Mesothelial cell of epicardium (in vitro differentiated cells): ENCODE results near the gene LPCAT2. TPM values are rescaled to one million over a fixed set of nuclear protein-coding genes. Genes with fewer than 3 reads are reported as not detected.

ENCODE experiments used
- DNase-seq, 2 experiments: peaks; one replicate each; pipeline ENCODE4 v3.0.0; 2021; ENCODE audit warnings: low spot score in 2 of 2; ENCODE audit not compliant: unreplicated experiment in 2 of 2
- H3K27ac Mint-ChIP-seq: 2 replicates; pipeline ENCODE4 v1.8.0; 2021; ENCODE audit warnings: mixed read lengths
- H3K27me3 Mint-ChIP-seq: 2 replicates; pipeline ENCODE4 v1.8.0; 2021; ENCODE audit warnings: low read depth, mixed read lengths
- H3K36me3 Mint-ChIP-seq: 2 replicates; pipeline ENCODE4 v1.8.0; 2021; ENCODE audit warnings: mixed read lengths
- H3K4me1 Mint-ChIP-seq: 2 replicates; pipeline ENCODE4 v1.8.0; 2021; ENCODE audit warnings: mixed read lengths
- H3K4me3 Mint-ChIP-seq: 2 replicates; pipeline ENCODE4 v1.8.0; 2021; ENCODE audit warnings: mild to moderate bottlenecking, moderate library complexity, mixed read lengths
- H3K9me3 Mint-ChIP-seq: 2 replicates; pipeline ENCODE4 v1.8.0; 2021; ENCODE audit warnings: mixed read lengths
- CTCF ChIP-seq: fragments of 200-600 bp; sonication (generic); IDR thresholded peaks from one replicate; pipeline ENCODE4 v1.5.0; 2021; ENCODE audit warnings: antibody characterized with exemption; ENCODE audit not compliant: unreplicated experiment
- total RNA-seq: library from RNA; stranded (reverse); gene quantifications from 3 replicates; pipeline ENCODE4 v1.2.1, GENCODE V29; 2021

The LPCAT2 gene
- total RNA-seq, 1 donor from 2014 or later: 25.1 TPM

- no peaks in the 10 kb centered on the region for H3K27me3 Mint-ChIP-seq
- H3K27ac Mint-ChIP-seq: peak overlapping the region; percentile 39
- H3K9me3 Mint-ChIP-seq: no peaks in the 10 kb centered on the region
- peak in 1 of 2 experiments; percentile 14 for DNase-seq
- peaks cover 9% of the 10 kb centered on the region for H3K36me3 Mint-ChIP-seq
- H3K4me1 Mint-ChIP-seq: peaks cover 73% of the 10 kb centered on the region
- TF ChIP-seq CTCF: no peak
- no peak overlapping the region for H3K4me3 Mint-ChIP-seq
Observed at GRCh38 chr16:55497558-55497957, 11.3 kb upstream of the LPCAT2 start.

- Mint-ChIP-seq H3K4me3 (no peak overlapping the region), H3K36me3 (peaks cover 8% of the 10 kb centered on the region), H3K27ac (peak overlapping the region; percentile 35), H3K27me3 (no peaks in the 10 kb centered on the region), H3K9me3 (no peaks in the 10 kb centered on the region), H3K4me1 (peaks cover 78% of the 10 kb centered on the region)
- DNase-seq: peak in 1 of 2 experiments; percentile 32
- no peak for TF ChIP-seq CTCF
Observed at GRCh38 chr16:55498101-55498500, 10.8 kb upstream of the LPCAT2 start.

GRCh38 chr16:55499281-55499680 is 9.6 kb upstream of the LPCAT2 start:
- TF ChIP-seq CTCF: no peak
- Mint-ChIP-seq H3K9me3 (no peaks in the 10 kb centered on the region), H3K27me3 (no peaks in the 10 kb centered on the region), H3K27ac (peak overlapping the region; percentile 95), H3K4me1 (peaks cover 82% of the 10 kb centered on the region), H3K36me3 (peaks cover 6% of the 10 kb centered on the region), H3K4me3 (no peak overlapping the region)
- peak in 1 of 2 experiments; percentile 32 for DNase-seq

GRCh38 chr16:55499951-55500529 is 8.8 kb upstream of the LPCAT2 start:
- Mint-ChIP-seq H3K4me3 (no peak overlapping the region), H3K27ac (peak overlapping the region; percentile 95), H3K36me3 (peaks cover 6% of the 10 kb centered on the region), H3K27me3 (no peaks in the 10 kb centered on the region), H3K4me1 (peaks cover 74% of the 10 kb centered on the region), H3K9me3 (no peaks in the 10 kb centered on the region)
- DNase-seq: peak in 1 of 2 experiments; percentile 55
- no peak for TF ChIP-seq CTCF

GRCh38 chr16:55500530-55501011 is 8.3 kb upstream of the LPCAT2 start:
- no peaks in the 10 kb centered on the region for H3K27me3 Mint-ChIP-seq
- peaks cover 8% of the 10 kb centered on the region for H3K36me3 Mint-ChIP-seq
- H3K4me1 Mint-ChIP-seq: peaks cover 70% of the 10 kb centered on the region
- no peak for TF ChIP-seq CTCF
- no peak overlapping the region for H3K4me3 Mint-ChIP-seq
- no peaks in the 10 kb centered on the region for H3K9me3 Mint-ChIP-seq
- DNase-seq: peak in 1 of 2 experiments; percentile 39
- peak overlapping the region; percentile 95 for H3K27ac Mint-ChIP-seq
